GM03348 (cell line): ENCODE measurements around the gene PRND.
"Not testable (repeated sequence)": the region's sequence is repeated elsewhere in the genome, so short reads cannot be mapped to it uniquely, and the experiment has no call there.

Source experiments
- DNase-seq: peaks from one replicate; pipeline ENCODE4 v3.0.0; 2012; ENCODE audit warnings: low spot score

Gene PRND

GRCh38 chr20:4708856-4709255, 12.9 kb upstream of the PRND start:
- DNase-seq: no peak

- DNase-seq: no peak
Measured at GRCh38 chr20:4709261-4710105, 12.2 kb upstream of the PRND start.

GRCh38 chr20:4710106-4710475, 11.6 kb upstream of the PRND start:
- DNase-seq: no peak

GRCh38 chr20:4711511-4711910, 10.2 kb upstream of the PRND start:
- DNase-seq: no peak

GRCh38 chr20:4713401-4713800, 8.3 kb upstream of the PRND start:
- no peak for DNase-seq

GRCh38 chr20:4714818-4715217, 6.9 kb upstream of the PRND start:
- no peak for DNase-seq

- DNase-seq: no peak
Measured at GRCh38 chr20:4717816-4718570, 3.7 kb upstream of the PRND start.

GRCh38 chr20:4719190-4719589, 2.5 kb upstream of the PRND start:
- DNase-seq: no peak

GRCh38 chr20:4720041-4720976, 1.4 kb upstream of the PRND start:
- peak; percentile 93 for DNase-seq

GRCh38 chr20:4720977-4721349, 746 bp upstream of the PRND start:
- no peak for DNase-seq

- DNase-seq: no peak
Measured at GRCh38 chr20:4722571-4722970, 862 bp downstream of the PRND start.

- no peak for DNase-seq
Measured at GRCh38 chr20:4722993-4723392, 1.3 kb downstream of the PRND start.

- not testable (repeated sequence) for DNase-seq
Measured at GRCh38 chr20:4723553-4723952, 1.8 kb downstream of the PRND start.

- no peak for DNase-seq
Measured at GRCh38 chr20:4724459-4725262, 3.0 kb downstream of the PRND start.

GRCh38 chr20:4725263-4725550, 3.5 kb downstream of the PRND start:
- no peak for DNase-seq

- DNase-seq: peak; percentile 49
Measured at GRCh38 chr20:4726710-4727397, 5.1 kb downstream of the PRND start.

GRCh38 chr20:4728120-4728760, 6.5 kb downstream of the PRND start:
- DNase-seq: peak; percentile 24

- DNase-seq: no peak
Measured at GRCh38 chr20:4729265-4729664, 7.6 kb downstream of the PRND start.

GRCh38 chr20:4730780-4731179, 9.1 kb downstream of the PRND start:
- no peak for DNase-seq

GRCh38 chr20:4736875-4737274, 15.2 kb downstream of the PRND start:
- no peak for DNase-seq
